OCI-LY1 (cell line): Measurements from ENCODE around the gene LRG1.
"Not testable (repeated sequence)": the region's sequence is repeated elsewhere in the genome, so short reads cannot be mapped to it uniquely, and the experiment has no call there.

ENCODE experiments used
- H2AFZ ChIP-seq: fragments of 200-600 bp; sonication (generic), shearing (Covaris generic); 2 replicates; pipeline ENCODE4 v1.6.0; 2014; ENCODE audit warnings: antibody characterized with exemption, mild to moderate bottlenecking, low read length
- H3F3A ChIP-seq: fragments of 200-600 bp; sonication (generic), shearing (Covaris generic); 2 replicates; pipeline ENCODE4 v1.6.0; 2014; ENCODE audit warnings: mild to moderate bottlenecking, antibody characterized with exemption, low read length, moderate library complexity; ENCODE audit not compliant: insufficient read depth
- H3K27ac ChIP-seq: fragments of 200-600 bp; sonication (generic); 2 replicates; pipeline ENCODE4 v1.5.1; 2014; ENCODE audit warnings: low read length, mixed run types, mild to moderate bottlenecking, low read depth; ENCODE audit not compliant: poor library complexity, severe bottlenecking
- H3K27me3 ChIP-seq: fragments of 200-600 bp; sonication (generic); 2 replicates; pipeline ENCODE4 v1.6.0; 2014; ENCODE audit warnings: antibody characterized with exemption, mild to moderate bottlenecking, low read length, moderate library complexity; ENCODE audit not compliant: insufficient read depth
- H3K36me3 ChIP-seq: fragments of 200-600 bp; sonication (generic); 2 replicates; pipeline ENCODE4 v1.6.1; 2014; ENCODE audit warnings: mild to moderate bottlenecking, antibody characterized with exemption, low read length, moderate library complexity, mixed read lengths; ENCODE audit not compliant: insufficient read depth
- H3K4me1 ChIP-seq: fragments of 200-600 bp; sonication (generic); 2 replicates; pipeline ENCODE4 v1.5.1; 2014; ENCODE audit warnings: mild to moderate bottlenecking, low read length, moderate library complexity; ENCODE audit not compliant: insufficient read depth, severe bottlenecking
- H3K4me2 ChIP-seq: fragments of 200-600 bp; sonication (generic), shearing (Covaris generic); 2 replicates; pipeline ENCODE4 v1.6.1; 2014; ENCODE audit warnings: low read length
- H3K4me3 ChIP-seq: fragments of 200-600 bp; sonication (generic); 2 replicates; pipeline ENCODE4 v1.5.1; 2014; ENCODE audit warnings: low read length, low read depth, mild to moderate bottlenecking, mixed read lengths; ENCODE audit not compliant: poor library complexity, severe bottlenecking
- H3K79me2 ChIP-seq: fragments of 200-600 bp; shearing (Covaris generic); 2 replicates; pipeline ENCODE4 v1.6.1; 2016; ENCODE audit warnings: mixed run types, low read length, mixed read lengths; ENCODE audit not compliant: insufficient read depth
- H3K9ac ChIP-seq: fragments of 200-600 bp; sonication (generic), shearing (Covaris generic); 2 replicates; pipeline ENCODE4 v1.6.1; 2014; ENCODE audit warnings: mild to moderate bottlenecking, low read length, mixed read lengths
- H3K9me2 ChIP-seq: fragments of 200-600 bp; sonication (generic), shearing (Covaris generic); 2 replicates; pipeline ENCODE4 v1.6.1; 2014; ENCODE audit warnings: low read depth, mild to moderate bottlenecking, low read length, mixed read lengths
- H3K9me3 ChIP-seq: fragments of 200-600 bp; shearing (Covaris generic); 2 replicates; pipeline ENCODE4 v1.6.1; 2014; ENCODE audit warnings: low read length, mixed read lengths
- H4K20me1 ChIP-seq: fragments of 200-600 bp; sonication (generic), shearing (Covaris generic); 2 replicates; pipeline ENCODE4 v1.6.0; 2016; ENCODE audit warnings: mild to moderate bottlenecking, low read length; ENCODE audit not compliant: insufficient read depth
- CTCF ChIP-seq: fragments of 200-600 bp; sonication (generic), shearing (Covaris generic); IDR thresholded peaks from 2 replicates; pipeline ENCODE4 v1.5.1; 2017; ENCODE audit warnings: mild to moderate bottlenecking, antibody characterized with exemption, low read length, moderate library complexity, mixed read lengths
- EZH2 ChIP-seq: fragments of 200-600 bp; sonication (generic), shearing (Covaris generic); IDR thresholded peaks from 2 replicates; pipeline ENCODE4 v1.8.0; 2017; ENCODE audit warnings: borderline replicate concordance, mixed run types, mild to moderate bottlenecking, antibody characterized with exemption, low read length, moderate library complexity, mixed read lengths

The LRG1 gene

GRCh38 chr19:4529924-4530522 lies 9.8 kb downstream of the LRG1 start:
- Histone ChIP-seq H3K9me2 (no peaks in the 10 kb centered on the region), H3K4me3 (no peak overlapping the region), H3K79me2 (no peaks in the 10 kb centered on the region), H4K20me1 (no peaks in the 10 kb centered on the region), H2AFZ (no peak overlapping the region), H3K27me3 (peaks cover 4% of the 10 kb centered on the region; the same call in 1 of the 2 replicates), H3K9me3 (no peaks in the 10 kb centered on the region), H3F3A (no peaks in the 10 kb centered on the region), H3K4me1 (peaks cover 7% of the 10 kb centered on the region), H3K36me3 (no peaks in the 10 kb centered on the region), H3K27ac (no peak overlapping the region), H3K9ac (no peak overlapping the region), H3K4me2 (no peak overlapping the region)
- TF ChIP-seq CTCF (no peak), EZH2 (no peak)

DNA sequence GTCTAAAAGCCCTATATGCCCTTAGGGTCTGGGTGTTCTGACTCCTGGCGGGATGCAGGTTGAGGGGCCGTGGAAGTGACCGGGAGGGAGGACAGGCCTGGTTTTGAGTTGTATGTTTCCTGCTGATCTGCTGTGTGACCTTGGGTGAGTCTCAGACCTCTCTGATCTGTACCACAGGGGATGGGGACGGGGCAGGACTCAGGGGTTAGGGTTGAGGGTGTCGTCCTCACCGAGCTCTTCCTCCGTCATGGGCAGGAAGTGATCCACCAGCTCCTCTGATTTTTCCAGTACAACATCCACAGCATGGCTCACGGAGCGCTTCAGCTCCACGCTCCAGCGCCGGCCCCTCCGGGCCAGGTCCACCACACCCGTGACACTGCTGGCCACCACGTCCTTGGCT lies 11.0 kb downstream of the LRG1 start:
- H4K20me1 ChIP-seq = no peaks in the 10 kb centered on the region
- no peak overlapping the region for H3K4me2 ChIP-seq
- no peak overlapping the region for H3K9ac ChIP-seq
- H3K9me3 ChIP-seq = no peaks in the 10 kb centered on the region
- no peaks in the 10 kb centered on the region for H3F3A ChIP-seq
- no peak overlapping the region for H2AFZ ChIP-seq
- no peak overlapping the region for H3K27ac ChIP-seq
- no peak overlapping the region for H3K4me3 ChIP-seq
- H3K9me2 ChIP-seq = no peaks in the 10 kb centered on the region
- no peaks in the 10 kb centered on the region for H3K79me2 ChIP-seq
- no peaks in the 10 kb centered on the region for H3K36me3 ChIP-seq
- peaks cover under 1% of the 10 kb centered on the region; the same call in 1 of the 2 replicates for H3K27me3 ChIP-seq
- no peaks in the 10 kb centered on the region for H3K4me1 ChIP-seq
- TF ChIP-seq CTCF (no peak), EZH2 (no peak)

DNA sequence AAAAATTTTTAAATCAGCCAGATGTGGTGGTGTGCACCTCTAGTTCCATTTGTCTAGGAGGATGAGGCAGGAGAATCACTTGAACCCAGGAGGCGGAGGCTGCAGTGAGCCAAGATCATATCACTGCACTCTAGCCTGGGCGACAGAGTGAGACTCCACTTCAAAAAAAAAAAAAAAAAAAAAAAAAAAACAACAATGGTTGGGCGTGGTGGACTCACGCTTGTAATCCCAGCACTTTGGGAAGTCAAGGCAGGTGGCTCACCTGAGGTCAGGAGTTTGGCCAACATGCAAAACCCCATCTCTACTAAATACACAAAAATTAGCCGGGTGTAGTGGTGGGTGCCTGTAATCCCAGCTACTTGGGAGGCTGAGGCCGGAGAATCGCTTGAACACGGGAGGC lies 12.5 kb downstream of the LRG1 start:
- not testable (repeated sequence) for H3K4me3 ChIP-seq, H2AFZ ChIP-seq, H3K4me1 ChIP-seq, H3K36me3 ChIP-seq, H4K20me1 ChIP-seq, H3K4me2 ChIP-seq, H3K27ac ChIP-seq, H3K79me2 ChIP-seq, H3K9me2 ChIP-seq, H3F3A ChIP-seq, H3K27me3 ChIP-seq, H3K9me3 ChIP-seq, H3K9ac ChIP-seq

DNA sequence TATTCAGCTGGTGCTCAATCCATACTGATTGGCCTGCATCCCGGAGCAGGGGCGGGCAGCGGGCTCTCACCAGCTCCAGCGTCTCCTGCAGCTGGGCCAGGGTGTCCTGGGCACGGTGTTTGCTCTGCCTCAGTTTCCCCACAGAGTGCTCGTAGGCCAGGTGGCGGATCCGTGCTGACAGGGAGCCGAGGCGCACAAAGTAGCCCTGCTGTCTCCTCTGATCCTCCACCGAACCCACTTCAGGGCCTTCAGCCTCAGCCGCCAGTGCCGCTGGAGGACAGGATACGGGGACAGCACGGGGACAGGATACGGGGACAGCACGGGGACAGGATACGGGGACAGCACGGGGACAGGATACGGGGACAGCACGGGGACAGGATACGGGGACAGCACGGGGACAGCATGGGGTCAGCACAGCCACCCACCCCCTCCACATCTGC lies 14.3 kb downstream of the LRG1 start:
- TF ChIP-seq CTCF (no peak), EZH2 (no peak)
- no peaks in the 10 kb centered on the region for H3K4me1 ChIP-seq
- H3K9me3 ChIP-seq = no peaks in the 10 kb centered on the region

More for the DNA sequence above, 14.3 kb downstream of the LRG1 start:
- Histone ChIP-seq H3K4me2 (no peak overlapping the region), H3K27ac (no peak overlapping the region), H3K79me2 (no peaks in the 10 kb centered on the region), H3K4me3 (no peak overlapping the region), H3F3A (no peaks in the 10 kb centered on the region), H3K36me3 (no peaks in the 10 kb centered on the region), H2AFZ (no peak overlapping the region), H3K9ac (no peak overlapping the region), H3K27me3 (no peaks in the 10 kb centered on the region; the same call in 1 of the 2 replicates), H4K20me1 (no peaks in the 10 kb centered on the region), H3K9me2 (no peaks in the 10 kb centered on the region)
